Prostate gland (tissue), 2 donors: Measurements from ENCODE around the gene FRMD4A. TPM values are rescaled to one million over a fixed set of nuclear protein-coding genes. Genes with fewer than 3 reads are reported as not detected.
A peak's percentile ranks its signal among the peaks of the same experiment; 100 is the strongest.

Experiments used
- DNase-seq: peaks from one replicate; pipeline ENCODE4 v3.0.0-alpha.2; 2019; ENCODE audit warnings: low spot score
- H3K27ac ChIP-seq, 2 donors: fragments of 200-600 bp; sonication (generic); 2 replicates each; pipeline ENCODE4 v1.5.1; 2017 to 2019
- H3K27me3 ChIP-seq: fragments of 200-600 bp; sonication (generic); replicated peaks from 2 replicates; pipeline ENCODE4 v1.5.1; 2019; ENCODE audit not compliant: insufficient read depth
- H3K36me3 ChIP-seq, 2 donors: fragments of 200-600 bp; sonication (generic); 1 replicate in 1 of 2; 2 replicates in 1 of 2; pipeline versions ENCODE4 v1.5.1 to v1.8.1; 2017 to 2019
- H3K4me1 ChIP-seq: fragments of 200-600 bp; sonication (generic); replicated peaks from 2 replicates; pipeline ENCODE4 v1.5.1; 2019
- H3K4me3 ChIP-seq, 2 donors: fragments of 200-600 bp; sonication (generic); 2 replicates each; pipeline ENCODE4 v1.5.1; 2017 to 2019
- H3K9me3 ChIP-seq: fragments of 200-600 bp; sonication (generic); 2 replicates; pipeline ENCODE4 v1.5.1; 2017
- POLR2A ChIP-seq: fragments of 450-650 bp; IDR thresholded peaks from one replicate; pipeline ENCODE4 v1.6.1; 2016; ENCODE audit warnings: antibody characterized with exemption, mild to moderate bottlenecking
- POLR2AphosphoS5 ChIP-seq: sonication (generic); formaldehyde crosslinking; IDR thresholded peaks from one replicate; pipeline ENCODE4 v1.6.1; 2017; ENCODE audit warnings: antibody characterized with exemption
- WGBS: methylation state at CpG from one replicate; pipeline ENCODE4 v1.1.5; 2018; 5-methylcytosine and 5-hydroxymethylcytosine counted together
- intact Hi-C: fragments of 100-400 bp; cut with DNase I; formaldehyde crosslinking; loops from one replicate; pipeline ENCODE4 v1.14.2; 2022
- total RNA-seq, 2 donors: library from RNA; depleted of rRNA; stranded (reverse); fragments of >200 nt; gene quantifications; one replicate each; pipeline ENCODE4 v1.1.0, GENCODE V29; 2016
- TF ChIP-seq, protein P1 (sequence below), 4 experiments: fragments of 200-600 bp in 2 of 4; fragments of 450-650 bp in 2 of 4; sonication (generic) in 2 of 4; IDR thresholded peaks; 1 replicate in 3 of 4; 2 replicates in 1 of 4; pipeline ENCODE4 v1.5.1; 2016 to 2019; ENCODE audit warnings: antibody characterized with exemption in 4 of 4, mild to moderate bottlenecking in 2 of 4, moderate library complexity in 2 of 4

Gene FRMD4A
- total RNA-seq, 2 donors from 2014 or later = 38.0 to 53.2 TPM

DNA sequence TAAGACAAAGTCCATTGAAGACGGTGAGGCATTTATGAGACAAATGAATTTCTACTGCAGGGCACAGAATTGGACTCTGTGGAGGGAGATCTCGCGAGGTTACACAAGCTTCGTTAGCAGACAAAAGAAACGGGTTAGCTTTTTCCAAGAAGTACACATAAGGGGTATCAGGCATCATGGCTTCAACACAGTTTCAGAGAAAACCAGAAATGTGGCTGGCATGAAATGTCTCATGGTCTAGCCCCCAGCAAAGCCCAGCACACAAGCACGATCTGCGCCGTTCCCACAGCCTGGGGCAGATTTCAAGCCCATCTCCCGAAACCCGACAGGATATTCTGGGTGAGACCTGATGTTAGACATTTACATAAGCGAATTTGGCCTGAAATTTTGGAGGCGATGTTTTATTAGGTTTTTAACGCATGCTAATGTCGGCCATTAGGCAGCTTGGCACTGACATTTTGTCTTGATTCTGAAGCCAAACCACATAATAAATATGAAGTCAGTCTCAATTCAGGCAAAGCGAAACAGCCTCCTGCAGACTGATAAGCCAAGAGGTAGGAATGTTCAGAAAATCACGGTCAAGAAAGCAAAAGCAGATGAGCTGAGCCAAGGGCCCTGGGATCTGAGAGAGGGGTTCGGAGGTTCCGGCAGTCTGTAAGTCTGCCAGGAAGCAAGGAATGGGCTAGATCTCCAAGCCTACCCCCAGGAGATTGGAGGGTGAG, 503.5 kb downstream of the FRMD4A start:
- H3K27me3 ChIP-seq = no peaks in the 10 kb centered on the region
- H3K4me1 ChIP-seq = peaks cover 6% of the 10 kb centered on the region
- no peak for DNase-seq
- H3K4me3 ChIP-seq = peak overlapping the region; percentile 19
- no peaks in the 10 kb centered on the region for H3K9me3 ChIP-seq
- no peaks in the 10 kb centered on the region for H3K36me3 ChIP-seq
- WGBS = 17% methylated on average over 18 of the region's 18 CpGs
- H3K27ac ChIP-seq = peak overlapping the region; percentile 24 to 33
- TF ChIP-seq, protein P1, sequence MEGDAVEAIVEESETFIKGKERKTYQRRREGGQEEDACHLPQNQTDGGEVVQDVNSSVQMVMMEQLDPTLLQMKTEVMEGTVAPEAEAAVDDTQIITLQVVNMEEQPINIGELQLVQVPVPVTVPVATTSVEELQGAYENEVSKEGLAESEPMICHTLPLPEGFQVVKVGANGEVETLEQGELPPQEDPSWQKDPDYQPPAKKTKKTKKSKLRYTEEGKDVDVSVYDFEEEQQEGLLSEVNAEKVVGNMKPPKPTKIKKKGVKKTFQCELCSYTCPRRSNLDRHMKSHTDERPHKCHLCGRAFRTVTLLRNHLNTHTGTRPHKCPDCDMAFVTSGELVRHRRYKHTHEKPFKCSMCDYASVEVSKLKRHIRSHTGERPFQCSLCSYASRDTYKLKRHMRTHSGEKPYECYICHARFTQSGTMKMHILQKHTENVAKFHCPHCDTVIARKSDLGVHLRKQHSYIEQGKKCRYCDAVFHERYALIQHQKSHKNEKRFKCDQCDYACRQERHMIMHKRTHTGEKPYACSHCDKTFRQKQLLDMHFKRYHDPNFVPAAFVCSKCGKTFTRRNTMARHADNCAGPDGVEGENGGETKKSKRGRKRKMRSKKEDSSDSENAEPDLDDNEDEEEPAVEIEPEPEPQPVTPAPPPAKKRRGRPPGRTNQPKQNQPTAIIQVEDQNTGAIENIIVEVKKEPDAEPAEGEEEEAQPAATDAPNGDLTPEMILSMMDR (IDR thresholded peaks at IDR 0.05) = no peak
- TF ChIP-seq POLR2A (no peak), POLR2AphosphoS5 (no peak)
- intact Hi-C loops = no loop called here

DNA sequence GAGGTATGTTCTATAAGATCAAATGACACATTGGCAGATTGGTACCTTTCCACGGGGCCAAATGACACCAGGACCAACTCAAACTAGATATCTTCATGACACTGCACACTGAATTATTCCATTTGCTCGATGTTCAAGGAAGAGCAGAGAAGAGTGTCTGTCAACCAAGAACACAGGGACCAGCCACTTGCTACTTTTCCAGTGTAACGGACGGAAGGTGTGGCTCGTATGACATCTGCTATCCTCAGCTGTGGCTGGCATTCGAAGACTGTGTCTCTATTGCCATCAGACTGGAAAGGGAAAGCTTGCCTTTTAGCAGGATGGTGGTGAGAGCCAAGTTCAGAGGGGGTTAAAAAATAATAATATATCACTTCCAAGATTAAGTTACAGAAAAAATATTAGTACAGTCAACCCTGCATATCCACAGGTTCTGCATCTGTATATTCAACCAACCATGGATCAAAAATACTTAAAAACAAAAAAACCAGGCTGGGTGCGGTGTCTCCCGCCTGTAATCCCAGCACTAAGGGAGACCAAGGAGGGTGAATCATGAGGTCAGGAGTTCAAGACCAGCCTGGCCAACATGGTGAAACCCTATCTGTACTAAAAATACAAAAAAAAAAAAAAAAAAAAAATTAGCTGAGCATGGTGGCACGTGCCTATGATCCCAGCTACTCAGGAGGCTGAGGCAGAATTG, 506.9 kb downstream of the FRMD4A start:
- H3K4me1 ChIP-seq = peaks cover 6% of the 10 kb centered on the region
- no peak overlapping the region for H3K27ac ChIP-seq
- DNase-seq = no peak
- intact Hi-C loops = no loop called here
- WGBS = 87% methylated on average over 9 of the region's 9 CpGs
- H3K36me3 ChIP-seq = no peaks in the 10 kb centered on the region
- H3K4me3 ChIP-seq = no peak overlapping the region
- no peaks in the 10 kb centered on the region for H3K27me3 ChIP-seq
- TF ChIP-seq, protein P1 (IDR thresholded peaks at IDR 0.05) = no peak
- TF ChIP-seq POLR2AphosphoS5 (no peak), POLR2A (no peak)
- H3K9me3 ChIP-seq = no peaks in the 10 kb centered on the region

DNA sequence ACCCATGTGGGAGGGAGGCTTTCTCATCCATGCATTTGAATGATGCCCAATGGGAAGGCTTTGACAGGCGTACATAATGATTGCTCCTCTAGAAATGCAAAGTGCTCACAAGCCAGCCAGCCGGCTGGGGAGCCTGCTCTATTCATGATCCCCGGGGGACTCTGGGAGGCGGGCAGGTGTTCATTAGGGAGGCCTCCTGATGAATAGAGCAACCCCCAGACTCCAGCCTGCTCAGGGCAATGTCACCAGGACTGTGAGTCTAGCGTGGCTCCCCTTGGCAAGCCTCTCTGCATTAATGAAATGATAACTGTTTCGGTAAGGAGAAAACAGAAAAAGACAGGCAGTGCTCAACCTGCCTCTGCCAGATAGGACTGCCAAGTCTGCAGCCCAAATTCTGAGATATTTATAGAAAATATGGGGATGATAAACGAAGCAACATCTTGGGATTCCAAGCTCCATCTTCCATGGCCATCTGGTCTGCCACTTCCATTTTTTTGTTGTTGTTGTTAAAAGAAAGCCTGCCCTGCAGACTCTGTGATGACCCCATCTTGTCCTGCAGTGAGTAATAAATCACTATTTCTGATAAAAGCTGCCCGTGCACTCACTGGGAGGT, 507.5 kb downstream of the FRMD4A start:
- WGBS = 62% methylated on average over 8 of the region's 8 CpGs
- no peak overlapping the region for H3K4me3 ChIP-seq
- H3K27ac ChIP-seq = no peak overlapping the region
- no peak for DNase-seq
- H3K4me1 ChIP-seq = peaks cover 6% of the 10 kb centered on the region
- H3K9me3 ChIP-seq = no peaks in the 10 kb centered on the region
- intact Hi-C loops = no loop called here
- H3K27me3 ChIP-seq = no peaks in the 10 kb centered on the region
- TF ChIP-seq, protein P1 (IDR thresholded peaks at IDR 0.05) = no peak
- TF ChIP-seq POLR2A = no peak
- TF ChIP-seq POLR2AphosphoS5 = no peak
- H3K36me3 ChIP-seq = no peaks in the 10 kb centered on the region

DNA sequence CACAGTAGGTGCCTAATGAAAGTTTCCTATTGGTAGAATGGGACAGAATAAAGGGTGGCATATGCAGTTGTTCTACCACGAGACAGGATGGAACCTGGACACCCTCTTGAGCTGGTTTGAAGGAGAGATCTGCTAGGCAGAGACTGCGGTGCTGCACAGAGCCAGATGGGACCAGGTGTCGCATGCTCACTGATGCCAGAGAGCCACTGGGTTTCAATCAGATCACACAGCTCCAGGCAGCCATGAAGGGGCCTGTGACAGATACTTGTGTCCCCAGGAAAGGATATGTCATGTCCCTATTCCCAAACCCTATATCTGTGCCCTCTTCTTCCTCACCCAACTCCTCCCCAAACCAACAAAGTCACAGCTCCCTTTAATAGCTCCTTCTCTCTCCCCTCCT, 508.2 kb downstream of the FRMD4A start:
- Histone ChIP-seq H3K36me3 (no peaks in the 10 kb centered on the region), H3K27me3 (no peaks in the 10 kb centered on the region), H3K4me3 (no peak overlapping the region), H3K9me3 (no peaks in the 10 kb centered on the region), H3K4me1 (peaks cover 2% of the 10 kb centered on the region), H3K27ac (no peak overlapping the region)
- no peak for DNase-seq
- WGBS = 98% methylated on average over 3 of the region's 3 CpGs
- TF ChIP-seq POLR2AphosphoS5 = no peak
- TF ChIP-seq POLR2A = no peak
- TF ChIP-seq, protein P1 (IDR thresholded peaks at IDR 0.05) = no peak
- intact Hi-C loops = no loop called here
